Right cardiac atrium (tissue), 5 donors: ENCODE measurements around the gene ZC3H10. TPM values are rescaled to one million over a fixed set of nuclear protein-coding genes. Genes with fewer than 3 reads are reported as not detected.
"Not testable (repeated sequence)": the region's sequence is repeated elsewhere in the genome, so short reads cannot be mapped to it uniquely, and the experiment has no call there.

Experiments
- ATAC-seq, 2 donors: fragments of 200-7000 bp; cut with Tn5 transposase; one replicate each; pipeline versions ENCODE4 v1.8.0 to v1.9.1; 2020; ENCODE audit warnings: moderate library complexity in 2 of 2, mild to moderate bottlenecking in 1 of 2
- DNase-seq, 3 donors: peaks; one replicate each; pipeline ENCODE4 v3.0.0-alpha.2; 2020
- H3K27ac ChIP-seq: one replicate; pipeline ENCODE4 v1.5.1; 2013; ENCODE audit warnings: mild to moderate bottlenecking, low read length, control low read depth, moderate library complexity
- H3K27me3 ChIP-seq: one replicate; pipeline ENCODE4 v1.6.1; 2013; ENCODE audit not compliant: control insufficient read depth, insufficient read depth
- H3K4me1 ChIP-seq: one replicate; pipeline ENCODE4 v1.6.1; 2013; ENCODE audit warnings: low read length; ENCODE audit not compliant: control insufficient read depth, insufficient read depth
- H3K4me3 ChIP-seq: one replicate; pipeline ENCODE4 v1.5.1; 2013; ENCODE audit warnings: low read length, control low read depth
- H3K9me3 ChIP-seq: one replicate; pipeline ENCODE4 v1.6.1; 2013; ENCODE audit warnings: low read length; ENCODE audit not compliant: control insufficient read depth
- whole genome bisulfite sequencing: extraction: QIAGEN DNeasy Blood & Tissue Kit; methylation state at CpG from one replicate; pipeline ENCODE4 v1.1.7; 2013; 5-methylcytosine and 5-hydroxymethylcytosine counted together
- intact Hi-C, 4 donors: fragments of 100-400 bp; cut with DNase I; formaldehyde crosslinking; loops; one replicate each; pipeline versions ENCODE4 v1.11.0 to v1.14.0; 2022 to 2023
- polyA plus RNA-seq: library from polyadenylated mRNA; stranded (reverse); fragments of 200-250 nt; gene quantifications from one replicate; pipeline ENCODE4 v1.2.3, GENCODE V29; 2013
- total RNA-seq, 4 donors: library from RNA; stranded (reverse); fragmentation: NEBNext Ultra II Directional; extraction: Animal tissue kit (Norgen Biotek cat#: 25700); gene quantifications; one replicate each; pipeline ENCODE4 v1.2.1, GENCODE V29; 2021
- donor health status: healthy with polysubstance abuse.
- donor health status: DM: no; HTN: yes; CAD: no.
- donor health status: DM: no; HTN: no; CAD: no.
- donor health status: DM: no; HTN: yes; CAD: no; lungs with severe emphysema.
- donor health status: DM: yes; HTN: yes; CAD: no.

Gene ZC3H10
- total and polyA plus RNA-seq, 5 donors = 2.7 to 8.6 (median 6.7) TPM

- peaks cover 5% of the 10 kb centered on the region for H3K4me1 ChIP-seq
Observed at GRCh38 chr12:56154818-56155217, 36.8 kb downstream of the ZC3H10 start.

DNA sequence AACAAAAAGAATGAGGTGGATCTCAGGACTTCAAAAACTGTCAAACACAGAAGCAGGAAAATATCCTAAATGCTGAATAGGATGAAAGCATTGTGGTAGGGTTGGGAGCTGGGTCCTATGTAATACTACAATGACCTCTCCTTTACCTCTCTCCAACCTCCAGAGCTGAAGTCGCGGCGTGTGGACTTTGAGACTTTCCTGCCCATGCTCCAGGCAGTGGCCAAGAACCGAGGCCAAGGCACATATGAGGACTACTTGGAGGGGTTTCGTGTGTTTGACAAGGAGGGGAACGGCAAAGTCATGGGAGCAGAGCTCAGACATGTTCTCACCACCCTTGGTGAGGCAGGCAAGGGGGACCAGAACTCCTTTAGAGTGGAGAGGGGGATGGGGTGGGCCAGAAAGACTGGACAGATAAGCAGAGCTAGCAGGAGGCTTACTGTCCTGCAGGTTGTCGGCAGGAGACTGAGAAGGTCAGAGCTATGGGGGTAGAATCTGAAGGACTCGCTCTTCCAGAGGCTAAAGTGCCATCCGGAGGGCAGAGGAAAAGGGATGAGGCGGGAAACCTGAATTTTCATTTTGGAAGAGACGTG is 37.3 kb downstream of the ZC3H10 start:
- H3K27ac ChIP-seq = no peak overlapping the region

More at GRCh38 chr12:56154818-56155217, 36.8 kb downstream of the ZC3H10 start:
- Histone ChIP-seq H3K9me3 (no peaks in the 10 kb centered on the region), H3K27ac (no peak overlapping the region), H3K27me3 (no peaks in the 10 kb centered on the region), H3K4me3 (no peak overlapping the region)
- ATAC-seq (no peak), DNase-seq (peak in 1 of 3 donors; percentile 18)
- WGBS = 88% methylated on average over 5 of the region's 5 CpGs
- intact Hi-C loops = loop anchor here in 1 of 4 donors (5.0 kb wide), 1 partner anchor 38 kb away; the partner anchor contains the start of genes RPL41 and ZC3H10

GRCh38 chr12:56156464-56157200 is 38.6 kb downstream of the ZC3H10 start:
- Histone ChIP-seq H3K27ac (peak overlapping the region; percentile 59), H3K4me3 (peak overlapping the region; percentile 95)
- H3K4me1 ChIP-seq, H3K27me3 ChIP-seq, H3K9me3 ChIP-seq, ATAC-seq: not testable (repeated sequence)
- WGBS = 94% methylated on average over 21 of the region's 21 CpGs
- peak in 1 of 3 donors; percentile 37 for DNase-seq
- intact Hi-C loops = loop anchor here in 1 of 4 donors (5.0 kb wide), 1 partner anchor 39 kb away; the partner anchor contains the start of genes RPL41 and ZC3H10

More for the DNA sequence above, 37.3 kb downstream of the ZC3H10 start:
- H3K4me1 ChIP-seq = peaks cover 5% of the 10 kb centered on the region
- WGBS = 87% methylated on average over 11 of the region's 11 CpGs
- ATAC-seq (no peak), DNase-seq (peak in 1 of 3 donors; percentile 25)
- H3K27me3 ChIP-seq = no peaks in the 10 kb centered on the region
- intact Hi-C loops = loop anchor here in 1 of 4 donors (5.0 kb wide), 1 partner anchor 38 kb away; the partner anchor contains the start of genes RPL41 and ZC3H10
- no peak overlapping the region for H3K4me3 ChIP-seq
- no peaks in the 10 kb centered on the region for H3K9me3 ChIP-seq

GRCh38 chr12:56157201-56158028 is 39.3 kb downstream of the ZC3H10 start:
- peak overlapping the region; percentile 95 for H3K4me3 ChIP-seq
- peak overlapping the region; percentile 59 for H3K27ac ChIP-seq
- WGBS = 6% methylated on average over 45 of the region's 45 CpGs
- H3K4me1 ChIP-seq = peaks cover 7% of the 10 kb centered on the region
- no peaks in the 10 kb centered on the region for H3K27me3 ChIP-seq
- no peaks in the 10 kb centered on the region for H3K9me3 ChIP-seq
- peak; percentile 80 to 90 (median 87) for DNase-seq
- intact Hi-C loops = loop anchor here in 1 of 4 donors (2.0 to 5.0 kb wide), 2 partner anchors 29 to 40 kb away; partner anchors contain the start of genes ESYT1, RPL41 and ZC3H10
- ATAC-seq = peak; percentile 47 to 59

DNA sequence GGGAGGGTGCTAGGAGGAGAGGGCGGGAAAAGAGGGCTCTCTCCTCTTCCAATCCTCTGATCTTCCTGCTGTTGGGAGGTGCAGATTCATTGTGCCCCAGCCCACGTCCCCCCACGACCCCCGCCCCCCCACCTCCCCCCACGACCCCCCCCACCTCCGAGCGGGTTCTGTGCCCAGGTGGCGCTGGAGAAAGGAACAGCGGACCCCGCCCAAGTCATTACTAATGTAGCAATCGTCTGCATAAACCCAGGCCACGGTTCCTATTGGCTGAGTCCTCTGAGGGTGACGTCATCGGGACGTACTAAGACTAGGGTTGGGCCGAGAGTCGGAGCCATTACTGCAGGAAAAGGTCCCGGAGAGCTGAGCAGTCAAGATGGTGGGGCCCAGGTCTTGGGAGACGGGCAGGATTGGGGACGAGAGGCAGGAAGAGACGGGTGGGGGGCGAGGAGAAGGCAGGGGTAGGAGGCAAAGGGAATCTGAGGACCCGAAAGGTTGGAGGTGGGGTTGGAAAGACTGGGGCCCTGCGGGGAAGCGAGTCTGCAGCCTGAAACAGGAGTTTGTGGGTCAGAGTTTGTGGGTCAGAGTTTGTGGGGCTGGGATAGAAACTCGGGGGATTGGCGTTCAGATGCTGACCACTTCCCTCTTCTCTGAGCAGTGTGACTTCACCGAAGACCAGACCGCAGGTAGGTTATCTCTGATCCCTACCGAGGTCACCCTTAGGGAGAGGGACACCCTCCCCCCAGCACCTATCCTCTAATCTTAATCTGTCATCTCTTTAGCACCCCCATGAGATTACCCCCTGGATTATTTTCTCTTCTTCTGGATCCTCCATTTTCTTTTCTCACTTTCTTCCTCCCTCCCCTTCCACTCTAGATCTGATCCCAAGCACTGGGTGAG is 40.2 kb downstream of the ZC3H10 start, which contains the start of gene MYL6:
Gene MYL6 (plus strand): TSS at position 331 of the 897 bp plus-strand sequence. CDS start 43 bp downstream, at position 374.
- ATAC-seq (peak; percentile 90 to 91), DNase-seq (peak; percentile 95 to 98 (median 96))
- Histone ChIP-seq H3K27ac (peak within 1 kb of the TSS; percentile 87), H3K27me3 (no peaks in the 10 kb centered on the region), H3K4me3 (peak within 1 kb of the TSS; percentile 95), H3K4me1 (peaks cover 4% of the 10 kb centered on the region), H3K9me3 (no peaks in the 10 kb centered on the region)
- WGBS = under 1% methylated on average over 30 of the region's 30 CpGs
- intact Hi-C loops = loop anchor here in 1 of 4 donors (2.0 to 5.0 kb wide), 2 partner anchors 29 to 41 kb away; partner anchors contain the start of genes ESYT1, RPL41 and ZC3H10

- under 1% methylated on average over 6 of the region's 6 CpGs for WGBS
- Histone ChIP-seq H3K4me1 (peaks cover 4% of the 10 kb centered on the region), H3K9me3 (no peaks in the 10 kb centered on the region), H3K27ac (peak overlapping the region; percentile 87), H3K27me3 (no peaks in the 10 kb centered on the region), H3K4me3 (peak overlapping the region; percentile 95)
- intact Hi-C loops = loop anchor here in 1 of 4 donors (2.0 to 5.0 kb wide), 2 partner anchors 30 to 42 kb away; partner anchors contain the start of genes ESYT1, RPL41 and ZC3H10
- peak; percentile 76 to 78 for ATAC-seq
- peak; percentile 89 to 95 (median 90) for DNase-seq
Observed at GRCh38 chr12:56158926-56159461, 40.9 kb downstream of the ZC3H10 start.

DNA sequence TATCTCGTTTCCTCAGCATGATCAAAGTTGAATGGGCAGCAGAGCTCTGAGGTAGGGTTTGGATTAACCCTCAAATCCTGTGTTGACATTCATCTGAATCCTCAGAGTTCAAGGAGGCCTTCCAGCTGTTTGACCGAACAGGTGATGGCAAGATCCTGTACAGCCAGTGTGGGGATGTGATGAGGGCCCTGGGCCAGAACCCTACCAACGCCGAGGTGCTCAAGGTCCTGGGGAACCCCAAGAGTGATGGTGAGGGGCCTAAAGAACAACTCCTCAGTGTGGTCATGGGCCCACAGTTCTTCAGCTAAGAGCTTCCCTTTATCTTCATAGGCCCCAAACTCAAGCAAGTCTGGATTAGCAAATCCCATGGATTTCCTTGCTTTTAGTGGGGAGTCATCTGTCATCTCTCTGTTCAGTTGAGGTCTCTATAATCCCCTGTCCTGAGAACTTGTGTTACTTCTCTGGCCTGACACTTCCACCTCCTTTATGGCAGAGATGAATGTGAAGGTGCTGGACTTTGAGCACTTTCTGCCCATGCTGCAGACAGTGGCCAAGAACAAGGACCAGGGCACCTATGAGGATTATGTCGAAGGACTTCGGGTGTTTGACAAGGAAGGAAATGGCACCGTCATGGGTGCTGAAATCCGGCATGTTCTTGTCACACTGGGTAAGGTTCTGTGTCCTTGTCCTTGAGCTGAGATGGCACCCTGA is 41.6 kb downstream of the ZC3H10 start:
- peaks cover 4% of the 10 kb centered on the region for H3K4me1 ChIP-seq
- no peaks in the 10 kb centered on the region for H3K27me3 ChIP-seq
- H3K4me3 ChIP-seq = peak overlapping the region; percentile 95
- intact Hi-C loops = loop anchor here in 2 of 4 donors (2.0 to 5.0 kb wide), 3 partner anchors 31 to 42 kb away; partner anchors contain the start of genes ESYT1 (in 1 of the 2), RPL41 (in 1 of the 2) and ZC3H10 (in 1 of the 2)
- peak overlapping the region; percentile 87 for H3K27ac ChIP-seq
- ATAC-seq (no peak), DNase-seq (no peak)
- no peaks in the 10 kb centered on the region for H3K9me3 ChIP-seq
- 11% methylated on average over 8 of the region's 8 CpGs for WGBS

- H3K27me3 ChIP-seq = no peaks in the 10 kb centered on the region
- WGBS = 11% methylated on average over 7 of the region's 7 CpGs
- H3K27ac ChIP-seq = peak overlapping the region; percentile 87
- DNase-seq = no peak
- intact Hi-C loops = loop anchor here in 1 of 4 donors (5.0 kb wide), 1 partner anchor 38 kb away; no protein-coding TSS in a partner anchor
- peak overlapping the region; percentile 95 for H3K4me3 ChIP-seq
- peaks cover 4% of the 10 kb centered on the region for H3K4me1 ChIP-seq
- no peaks in the 10 kb centered on the region for H3K9me3 ChIP-seq
- ATAC-seq = peak in 1 of 2 donors; percentile 2
Observed at GRCh38 chr12:56160193-56160763, 42.2 kb downstream of the ZC3H10 start.
